Upper lobe of left lung (tissue), 6 donors: ENCODE measurements around the gene CD8A. TPM values are rescaled to one million over a fixed set of nuclear protein-coding genes. Genes with fewer than 3 reads are reported as not detected.
A peak's percentile ranks its signal among the peaks of the same experiment; 100 is the strongest.

ENCODE experiments used
- ATAC-seq, 2 donors: fragments of 200-7000 bp; cut with Tn5 transposase; one replicate each; pipeline ENCODE4 v1.9.1; 2022; ENCODE audit warnings: mild to moderate bottlenecking in 2 of 2, moderate library complexity in 2 of 2; ENCODE audit not compliant: low FRiP score in 2 of 2
- DNase-seq, 2 donors: peaks; one replicate each; pipeline ENCODE4 v3.0.0-alpha.2; 2019 to 2020
- H3K27ac ChIP-seq, 4 donors: fragments of 200-600 bp; sonication (generic); one replicate each; pipeline ENCODE4 v1.5.1; 2016 to 2019
- H3K27me3 ChIP-seq, 4 donors: fragments of 200-600 bp; sonication (generic); one replicate each; pipeline ENCODE4 v1.5.1; 2017 to 2019
- H3K36me3 ChIP-seq, 4 donors: fragments of 200-600 bp; sonication (generic); one replicate each; pipeline ENCODE4 v1.5.1; 2016 to 2019
- H3K4me1 ChIP-seq, 4 donors: fragments of 200-600 bp; sonication (generic); one replicate each; pipeline ENCODE4 v1.5.1; 2018 to 2019
- H3K4me3 ChIP-seq, 4 donors: fragments of 200-600 bp; sonication (generic); one replicate each; pipeline ENCODE4 v1.5.1; 2017 to 2019; ENCODE audit warnings: mild to moderate bottlenecking in 2 of 4, moderate library complexity in 1 of 4
- H3K9me3 ChIP-seq, 4 donors: fragments of 200-600 bp; sonication (generic); one replicate each; pipeline ENCODE4 v1.5.1; 2018 to 2019
- CTCF ChIP-seq, 6 experiments: fragments of 450-650 bp in 4 of 6; fragments of 200-600 bp in 2 of 6; sonication (generic) in 2 of 6; IDR thresholded peaks; one replicate each; pipeline ENCODE4 v1.5.1; 2016 to 2019; ENCODE audit warnings: antibody characterized with exemption in 6 of 6
- EP300 ChIP-seq, 4 donors: sonication (generic); formaldehyde crosslinking; IDR thresholded peaks; one replicate each; pipeline ENCODE4 v1.5.1; 2017; ENCODE audit warnings: antibody characterized with exemption in 4 of 4, control low read depth in 2 of 4
- POLR2A ChIP-seq, 4 donors: fragments of 450-650 bp; IDR thresholded peaks; one replicate each; pipeline ENCODE4 v1.5.1; 2016 to 2017; ENCODE audit warnings: antibody characterized with exemption in 4 of 4, mild to moderate bottlenecking in 2 of 4
- POLR2AphosphoS5 ChIP-seq, 2 donors: sonication (generic); formaldehyde crosslinking; IDR thresholded peaks; one replicate each; pipeline ENCODE4 v1.5.1; 2017; ENCODE audit warnings: antibody characterized with exemption in 2 of 2
- WGBS, 2 donors: methylation state at CpG; one replicate each; pipeline ENCODE4 v1.1.5; 2017 to 2018; 5-methylcytosine and 5-hydroxymethylcytosine counted together
- total RNA-seq, 6 donors: library from RNA; depleted of rRNA in 4 of 6; stranded (reverse); fragments of >200 nt in 4 of 6; gene quantifications; one replicate each; pipeline versions ENCODE4 v1.1.0 to v1.2.1, GENCODE V29; 2016 to 2021
- donor health status: DM: no; HTN: no; CAD: no; lungs with moderate emphysema.
- donor health status: DM: no; HTN: yes; CAD: no; lungs with severe emphysema.

Gene CD8A
- total RNA-seq, 6 donors from 2014 or later = 4.1 to 5.6 (median 4.7) TPM

GRCh38 chr2:86789687-86790133, 1.0 kb downstream of the CD8A start:
- Histone ChIP-seq H3K4me3 (peak overlapping the region in 3 of 4 donors; percentile 19 to 39 (median 29)), H3K27me3 (peaks cover 3 to 32% (median 20%) of the 10 kb centered on the region in 4 donors)
- ATAC-seq = no peak

GRCh38 chr2:86788881-86789686, 1.6 kb downstream of the CD8A start:
- peak overlapping the region in 3 of 4 donors; percentile 19 to 39 (median 29) for H3K4me3 ChIP-seq
- WGBS, 2 donors = 7 to 14% methylated on average over 3 to 61 of the region's 64 CpGs
- no peaks in the 10 kb centered on the region for H3K36me3 ChIP-seq
- peaks cover 19 to 38% (median 30%) of the 10 kb centered on the region in 4 donors for H3K4me1 ChIP-seq
- no peaks in the 10 kb centered on the region for H3K9me3 ChIP-seq
- peaks cover 3 to 32% (median 20%) of the 10 kb centered on the region in 4 donors for H3K27me3 ChIP-seq
- TF ChIP-seq EP300 (IDR thresholded peaks at IDR 0.05) (no peak), POLR2AphosphoS5 (IDR thresholded peaks at IDR 0.05) (no peak), POLR2A (IDR thresholded peaks at IDR 0.05) (no peak), CTCF (IDR thresholded peaks at IDR 0.05) (no peak)
- ATAC-seq = no peak
- peak overlapping the region in 2 of 4 donors; percentile 37 to 64 for H3K27ac ChIP-seq
- DNase-seq = peak in 1 of 2 donors; percentile 86

More at GRCh38 chr2:86789687-86790133, 1.0 kb downstream of the CD8A start:
- Histone ChIP-seq H3K36me3 (no peaks in the 10 kb centered on the region), H3K9me3 (no peaks in the 10 kb centered on the region), H3K4me1 (peaks cover 19 to 38% (median 30%) of the 10 kb centered on the region in 4 donors), H3K27ac (peak overlapping the region in 2 of 4 donors; percentile 37 to 64)
- TF ChIP-seq EP300 (IDR thresholded peaks at IDR 0.05) (no peak), CTCF (IDR thresholded peaks at IDR 0.05) (no peak), POLR2A (IDR thresholded peaks at IDR 0.05) (no peak)
- 14 to 20% methylated on average over 20 to 35 of the region's 40 CpGs for WGBS, 2 donors
- peak in 1 of 2 donors; percentile 67 for DNase-seq

GRCh38 chr2:86788165-86788564, 2.5 kb downstream of the CD8A start:
- H3K27ac ChIP-seq = peak overlapping the region in 1 of 4 donors; percentile 64
- H3K36me3 ChIP-seq = no peaks in the 10 kb centered on the region
- peaks cover 3 to 32% (median 20%) of the 10 kb centered on the region in 4 donors for H3K27me3 ChIP-seq
- TF ChIP-seq POLR2AphosphoS5 (IDR thresholded peaks at IDR 0.05) (no peak), CTCF (IDR thresholded peaks at IDR 0.05) (no peak), EP300 (IDR thresholded peaks at IDR 0.05) (no peak), POLR2A (IDR thresholded peaks at IDR 0.05) (no peak)
- H3K4me1 ChIP-seq = peaks cover 19 to 38% (median 30%) of the 10 kb centered on the region in 4 donors
- no peaks in the 10 kb centered on the region for H3K9me3 ChIP-seq
- DNase-seq (no peak), ATAC-seq (no peak)
- 48 to 61% methylated on average over 7 of the region's 7 CpGs for WGBS, 2 donors
- H3K4me3 ChIP-seq = no peak overlapping the region

- peaks cover 3 to 32% (median 20%) of the 10 kb centered on the region in 4 donors for H3K27me3 ChIP-seq
- ATAC-seq = peak in 1 of 2 donors; percentile 4
- H3K27ac ChIP-seq = no peak overlapping the region
- DNase-seq = no peak
- 8 to 14% methylated on average over 2 of the region's 2 CpGs for WGBS, 2 donors
- H3K9me3 ChIP-seq = no peaks in the 10 kb centered on the region
- peaks cover 19 to 38% (median 31%) of the 10 kb centered on the region in 4 donors for H3K4me1 ChIP-seq
- no peak overlapping the region for H3K4me3 ChIP-seq
- H3K36me3 ChIP-seq = no peaks in the 10 kb centered on the region
- no peak for TF ChIP-seq POLR2AphosphoS5 (IDR thresholded peaks at IDR 0.05)
- no peak for TF ChIP-seq CTCF (IDR thresholded peaks at IDR 0.05)
- TF ChIP-seq EP300 (IDR thresholded peaks at IDR 0.05) = no peak
- TF ChIP-seq POLR2A (IDR thresholded peaks at IDR 0.05) = no peak
Observed at GRCh38 chr2:86787736-86788135, 3.0 kb downstream of the CD8A start.
